ENCODE results near the gene ING4. TPM values are rescaled to one million over a fixed set of nuclear protein-coding genes. Genes with fewer than 3 reads are reported as not detected.

The ING4 gene
- total RNA-seq, 6 experiments from 2014 or later: 19.7 to 26.8 (median 21.7) TPM

GRCh38 chr12:6626654-6627283, 36.1 kb downstream of the ING4 start:
- no peak overlapping the region for H3K27ac Mint-ChIP-seq
- DNase-seq: no peak
- H3K4me3 Mint-ChIP-seq: no peak overlapping the region; the same call in 1 of the 2 replicates
- H3K9me3 Mint-ChIP-seq: no peaks in the 10 kb centered on the region
- TF ChIP-seq, protein P1, sequence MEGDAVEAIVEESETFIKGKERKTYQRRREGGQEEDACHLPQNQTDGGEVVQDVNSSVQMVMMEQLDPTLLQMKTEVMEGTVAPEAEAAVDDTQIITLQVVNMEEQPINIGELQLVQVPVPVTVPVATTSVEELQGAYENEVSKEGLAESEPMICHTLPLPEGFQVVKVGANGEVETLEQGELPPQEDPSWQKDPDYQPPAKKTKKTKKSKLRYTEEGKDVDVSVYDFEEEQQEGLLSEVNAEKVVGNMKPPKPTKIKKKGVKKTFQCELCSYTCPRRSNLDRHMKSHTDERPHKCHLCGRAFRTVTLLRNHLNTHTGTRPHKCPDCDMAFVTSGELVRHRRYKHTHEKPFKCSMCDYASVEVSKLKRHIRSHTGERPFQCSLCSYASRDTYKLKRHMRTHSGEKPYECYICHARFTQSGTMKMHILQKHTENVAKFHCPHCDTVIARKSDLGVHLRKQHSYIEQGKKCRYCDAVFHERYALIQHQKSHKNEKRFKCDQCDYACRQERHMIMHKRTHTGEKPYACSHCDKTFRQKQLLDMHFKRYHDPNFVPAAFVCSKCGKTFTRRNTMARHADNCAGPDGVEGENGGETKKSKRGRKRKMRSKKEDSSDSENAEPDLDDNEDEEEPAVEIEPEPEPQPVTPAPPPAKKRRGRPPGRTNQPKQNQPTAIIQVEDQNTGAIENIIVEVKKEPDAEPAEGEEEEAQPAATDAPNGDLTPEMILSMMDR (IDR thresholded peaks at IDR 0.05): no peak
- H3K27me3 Mint-ChIP-seq (ENCODE audit: insufficient read depth): peaks cover 5% of the 10 kb centered on the region
- no peaks in the 10 kb centered on the region for H3K36me3 Mint-ChIP-seq (ENCODE audit: low read depth)
- H3K4me1 Mint-ChIP-seq (ENCODE audit: low read depth): peaks cover 11% of the 10 kb centered on the region; the same call in 1 of the 2 replicates

GRCh38 chr12:6620885-6621274, 42.0 kb downstream of the ING4 start:
- Mint-ChIP-seq H3K27ac (no peak overlapping the region), H3K27me3 (ENCODE audit: insufficient read depth) (peaks cover 5% of the 10 kb centered on the region), H3K36me3 (ENCODE audit: low read depth) (no peaks in the 10 kb centered on the region; the same call in 1 of the 2 replicates), H3K4me3 (no peak overlapping the region), H3K9me3 (no peaks in the 10 kb centered on the region), H3K4me1 (ENCODE audit: low read depth) (peaks cover 5% of the 10 kb centered on the region; the same call in 1 of the 2 replicates)
- no peak for DNase-seq
- TF ChIP-seq, protein P1 (IDR thresholded peaks at IDR 0.05): no peak

- Mint-ChIP-seq H3K9me3 (no peaks in the 10 kb centered on the region), H3K27me3 (ENCODE audit: insufficient read depth) (peaks cover 5% of the 10 kb centered on the region), H3K4me3 (no peak overlapping the region), H3K4me1 (ENCODE audit: low read depth) (peaks cover 5% of the 10 kb centered on the region; the same call in 1 of the 2 replicates), H3K27ac (no peak overlapping the region), H3K36me3 (ENCODE audit: low read depth) (no peaks in the 10 kb centered on the region; the same call in 1 of the 2 replicates)
- TF ChIP-seq, protein P1 (IDR thresholded peaks at IDR 0.05): peak; percentile 70
- no peak for DNase-seq
These were observed 42.6 kb downstream of the ING4 start for GRCh38 chr12:6620137-6620884.

DNA sequence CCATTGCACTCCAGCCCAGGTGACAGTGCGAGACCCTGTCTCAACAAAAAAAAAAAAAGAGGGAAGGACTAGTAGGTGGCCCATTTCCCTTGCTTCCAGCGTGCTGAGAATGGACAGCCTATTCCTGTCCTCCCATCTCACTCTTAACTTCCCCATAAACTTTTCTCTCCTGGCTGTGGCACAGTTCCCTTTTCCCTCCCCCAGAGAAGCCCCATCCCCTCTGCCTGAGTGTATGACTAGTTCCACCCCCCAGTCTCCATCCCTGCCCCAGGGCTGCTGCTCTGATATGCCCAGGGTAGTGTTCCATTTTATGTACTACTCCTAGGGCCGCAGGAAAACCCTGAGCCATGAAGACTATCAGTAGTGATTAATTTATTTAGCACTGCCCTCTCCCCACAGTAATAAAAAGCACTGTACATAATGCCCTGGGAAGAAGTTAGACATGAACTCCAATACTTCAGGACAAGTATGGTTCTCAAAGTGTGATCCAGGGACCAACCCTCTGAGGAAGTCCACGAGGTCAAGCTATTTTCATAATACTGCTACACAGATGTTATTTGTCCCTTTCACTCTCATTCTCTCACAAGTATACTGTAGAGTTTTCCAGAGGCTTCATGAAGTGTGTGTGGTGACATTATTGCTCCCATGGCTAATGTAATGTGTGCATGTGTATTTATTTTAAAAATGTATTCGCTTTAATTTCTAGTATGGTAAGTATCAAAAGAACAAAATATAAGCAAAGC, 44.3 kb downstream of the ING4 start:
- H3K27ac Mint-ChIP-seq: no peak overlapping the region
- no peaks in the 10 kb centered on the region; the same call in 1 of the 2 replicates for H3K36me3 Mint-ChIP-seq (ENCODE audit: low read depth)
- H3K9me3 Mint-ChIP-seq: no peaks in the 10 kb centered on the region
- peaks cover 16% of the 10 kb centered on the region for H3K4me1 Mint-ChIP-seq (ENCODE audit: low read depth)
- H3K27me3 Mint-ChIP-seq (ENCODE audit: insufficient read depth): peaks cover 5% of the 10 kb centered on the region
- no peak overlapping the region for H3K4me3 Mint-ChIP-seq
- TF ChIP-seq, protein P1 (IDR thresholded peaks at IDR 0.05): no peak
- no peak for DNase-seq

GRCh38 chr12:6615802-6616201, 47.1 kb downstream of the ING4 start:
- Mint-ChIP-seq H3K27ac (peak overlapping the region; percentile 2; the same call in 1 of the 2 replicates), H3K36me3 (ENCODE audit: low read depth) (no peaks in the 10 kb centered on the region; the same call in 1 of the 2 replicates), H3K4me3 (no peak overlapping the region), H3K27me3 (ENCODE audit: insufficient read depth) (peaks cover 2% of the 10 kb centered on the region), H3K4me1 (ENCODE audit: low read depth) (peaks cover 29% of the 10 kb centered on the region), H3K9me3 (no peaks in the 10 kb centered on the region)
- TF ChIP-seq, protein P1 (IDR thresholded peaks at IDR 0.05): no peak
- no peak for DNase-seq
